ENCODE measurements around the gene C9orf78.

Gene C9orf78

GRCh38 chr9:129866394-129867135, 31.5 kb upstream of the C9orf78 start:
- no peak for TF ChIP-seq TAF1 (IDR thresholded peaks at IDR 0.05; ENCODE audit: borderline replicate concordance, insufficient read depth, low read length)
- no peak for TF ChIP-seq FOXP2 (optimal IDR thresholded peaks at IDR 0.05; ENCODE audit: borderline replicate concordance, extremely low read depth, extremely low read length, insufficient read depth)
- TF ChIP-seq POLR2AphosphoS5 (IDR thresholded peaks at IDR 0.05; ENCODE audit: low read depth, low read length): no peak
- TF ChIP-seq, protein P1, sequence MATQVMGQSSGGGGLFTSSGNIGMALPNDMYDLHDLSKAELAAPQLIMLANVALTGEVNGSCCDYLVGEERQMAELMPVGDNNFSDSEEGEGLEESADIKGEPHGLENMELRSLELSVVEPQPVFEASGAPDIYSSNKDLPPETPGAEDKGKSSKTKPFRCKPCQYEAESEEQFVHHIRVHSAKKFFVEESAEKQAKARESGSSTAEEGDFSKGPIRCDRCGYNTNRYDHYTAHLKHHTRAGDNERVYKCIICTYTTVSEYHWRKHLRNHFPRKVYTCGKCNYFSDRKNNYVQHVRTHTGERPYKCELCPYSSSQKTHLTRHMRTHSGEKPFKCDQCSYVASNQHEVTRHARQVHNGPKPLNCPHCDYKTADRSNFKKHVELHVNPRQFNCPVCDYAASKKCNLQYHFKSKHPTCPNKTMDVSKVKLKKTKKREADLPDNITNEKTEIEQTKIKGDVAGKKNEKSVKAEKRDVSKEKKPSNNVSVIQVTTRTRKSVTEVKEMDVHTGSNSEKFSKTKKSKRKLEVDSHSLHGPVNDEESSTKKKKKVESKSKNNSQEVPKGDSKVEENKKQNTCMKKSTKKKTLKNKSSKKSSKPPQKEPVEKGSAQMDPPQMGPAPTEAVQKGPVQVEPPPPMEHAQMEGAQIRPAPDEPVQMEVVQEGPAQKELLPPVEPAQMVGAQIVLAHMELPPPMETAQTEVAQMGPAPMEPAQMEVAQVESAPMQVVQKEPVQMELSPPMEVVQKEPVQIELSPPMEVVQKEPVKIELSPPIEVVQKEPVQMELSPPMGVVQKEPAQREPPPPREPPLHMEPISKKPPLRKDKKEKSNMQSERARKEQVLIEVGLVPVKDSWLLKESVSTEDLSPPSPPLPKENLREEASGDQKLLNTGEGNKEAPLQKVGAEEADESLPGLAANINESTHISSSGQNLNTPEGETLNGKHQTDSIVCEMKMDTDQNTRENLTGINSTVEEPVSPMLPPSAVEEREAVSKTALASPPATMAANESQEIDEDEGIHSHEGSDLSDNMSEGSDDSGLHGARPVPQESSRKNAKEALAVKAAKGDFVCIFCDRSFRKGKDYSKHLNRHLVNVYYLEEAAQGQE (IDR thresholded peaks at IDR 0.05; ENCODE audit: insufficient read depth in 1 of 2, low read depth in 2 of 2, low read length in 2 of 2): no peak
- TF ChIP-seq SIN3A (IDR thresholded peaks at IDR 0.05; ENCODE audit: borderline replicate concordance, insufficient read depth, low read length): no peak

GRCh38 chr9:129865668-129866320, 30.7 kb upstream of the C9orf78 start:
- TF ChIP-seq POLR2AphosphoS5 (IDR thresholded peaks at IDR 0.05; ENCODE audit: low read depth, low read length): no peak
- no peak for TF ChIP-seq TAF1 (IDR thresholded peaks at IDR 0.05; ENCODE audit: borderline replicate concordance, insufficient read depth, low read length)

DNA sequence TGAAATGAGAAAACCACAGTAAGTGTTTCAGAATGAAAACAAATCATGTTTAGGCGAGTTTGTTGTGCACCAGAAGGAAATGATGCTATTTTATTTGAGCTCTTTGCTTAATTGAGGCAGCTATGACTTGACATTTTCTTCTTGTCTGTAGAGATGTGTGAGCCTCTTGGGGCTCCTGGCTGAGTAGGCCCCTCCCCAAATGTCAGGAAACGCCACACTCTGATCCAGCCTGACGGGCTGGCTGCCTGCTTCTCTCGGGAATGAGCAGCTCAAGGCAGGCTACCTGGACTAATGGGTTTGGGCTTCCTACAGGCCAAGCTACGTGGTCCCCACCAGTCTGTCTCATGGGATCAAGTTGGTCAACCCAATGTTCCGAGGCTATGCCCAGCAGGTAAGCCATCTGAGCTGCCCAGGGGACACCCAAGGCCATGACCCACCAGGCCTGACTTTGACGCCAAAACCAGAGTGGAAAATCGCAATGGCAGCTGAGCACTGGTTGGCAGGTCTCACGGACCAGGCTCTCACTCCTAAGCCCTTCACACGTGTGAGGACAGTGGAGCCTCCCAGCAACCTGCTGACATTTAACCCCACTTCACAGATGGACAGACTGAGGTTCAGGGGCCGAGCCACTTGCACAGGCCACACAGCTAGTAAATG, 30.0 kb upstream of the C9orf78 start:
- TF ChIP-seq, protein P1 (IDR thresholded peaks at IDR 0.05; ENCODE audit: insufficient read depth in 1 of 2, low read depth in 2 of 2, low read length in 2 of 2): no peak
- TF ChIP-seq TAF1 (IDR thresholded peaks at IDR 0.05; ENCODE audit: borderline replicate concordance, insufficient read depth, low read length): no peak
- TF ChIP-seq SIN3A (IDR thresholded peaks at IDR 0.05; ENCODE audit: borderline replicate concordance, insufficient read depth, low read length): no peak
- TF ChIP-seq POLR2AphosphoS5 (IDR thresholded peaks at IDR 0.05; ENCODE audit: low read depth, low read length): no peak
- no peak for TF ChIP-seq FOXP2 (optimal IDR thresholded peaks at IDR 0.05; ENCODE audit: borderline replicate concordance, extremely low read depth, extremely low read length, insufficient read depth)

GRCh38 chr9:129863059-129863690, 28.1 kb upstream of the C9orf78 start:
- TF ChIP-seq, protein P1 (IDR thresholded peaks at IDR 0.05; ENCODE audit: insufficient read depth in 1 of 2, low read depth in 2 of 2, low read length in 2 of 2): 0 out of 4 replicates have a peak, but pooled peaks of 1 of the 2 experiments have one; percentile 10
- TF ChIP-seq POLR2AphosphoS5 (IDR thresholded peaks at IDR 0.05; ENCODE audit: low read depth, low read length) (no peak), SIN3A (IDR thresholded peaks at IDR 0.05; ENCODE audit: borderline replicate concordance, insufficient read depth, low read length) (no peak), FOXP2 (optimal IDR thresholded peaks at IDR 0.05; ENCODE audit: borderline replicate concordance, extremely low read depth, extremely low read length, insufficient read depth) (peak; percentile 41), TAF1 (IDR thresholded peaks at IDR 0.05; ENCODE audit: borderline replicate concordance, insufficient read depth, low read length) (no peak)

DNA sequence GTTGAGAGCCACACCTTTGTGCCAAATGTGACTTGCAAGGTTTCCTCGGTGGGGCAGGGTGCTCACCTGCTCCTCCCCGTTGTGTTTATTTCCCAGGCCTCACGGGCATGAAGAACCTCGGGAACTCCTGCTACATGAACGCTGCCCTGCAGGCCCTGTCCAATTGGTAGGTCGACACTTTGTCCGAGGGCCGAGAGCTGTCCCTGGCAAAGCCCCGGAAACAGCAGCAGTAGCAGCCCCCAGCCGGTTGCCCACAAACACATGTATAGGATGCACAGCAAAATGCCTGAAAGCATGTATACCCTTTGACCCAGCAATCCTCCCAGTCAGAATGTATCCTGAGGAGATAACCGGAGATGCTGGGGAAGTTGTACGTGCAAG, 26.4 kb upstream of the C9orf78 start:
- TF ChIP-seq TAF1 (IDR thresholded peaks at IDR 0.05; ENCODE audit: borderline replicate concordance, insufficient read depth, low read length): no peak
- no peak for TF ChIP-seq SIN3A (IDR thresholded peaks at IDR 0.05; ENCODE audit: borderline replicate concordance, insufficient read depth, low read length)
- TF ChIP-seq, protein P1 (IDR thresholded peaks at IDR 0.05; ENCODE audit: insufficient read depth in 1 of 2, low read depth in 2 of 2, low read length in 2 of 2): no peak
- no peak for TF ChIP-seq POLR2AphosphoS5 (IDR thresholded peaks at IDR 0.05; ENCODE audit: low read depth, low read length)
- TF ChIP-seq FOXP2 (optimal IDR thresholded peaks at IDR 0.05; ENCODE audit: borderline replicate concordance, extremely low read depth, extremely low read length, insufficient read depth): no peak

Measured in PFSK-1 (cell line).